Gastroesophageal sphincter (tissue), 4 donors: ENCODE data around the gene GAPDH. TPM values are rescaled to one million over a fixed set of nuclear protein-coding genes. Genes with fewer than 3 reads are reported as not detected.

Source experiments
- ATAC-seq: fragments of 150-250 bp; one replicate; pipeline ENCODE4 v1.9.1; 2016; ENCODE audit warnings: mild to moderate bottlenecking, moderate library complexity
- H3K27ac ChIP-seq, 4 donors: fragments of 200-600 bp; sonication (generic) in 3 of 4; 1 replicate in 3 of 4; 2 replicates in 1 of 4; pipeline ENCODE4 v1.5.1; 2016 to 2019
- H3K27me3 ChIP-seq: fragments of 200-600 bp; sonication (generic); one replicate; pipeline ENCODE4 v1.5.1; 2019
- H3K36me3 ChIP-seq, 2 donors: fragments of 200-600 bp; sonication (generic); one replicate each; pipeline ENCODE4 v1.5.1; 2019; ENCODE audit warnings: control low read depth in 1 of 2
- H3K4me1 ChIP-seq, 3 donors: fragments of 200-600 bp; sonication (generic); 1 replicate in 2 of 3; 2 replicates in 1 of 3; pipeline ENCODE4 v1.5.1; 2016 to 2019; ENCODE audit warnings: control low read depth in 2 of 3
- H3K4me3 ChIP-seq, 2 donors: fragments of 200-600 bp; sonication (generic); one replicate each; pipeline ENCODE4 v1.5.1; 2019; ENCODE audit warnings: mild to moderate bottlenecking in 1 of 2, moderate library complexity in 1 of 2
- H3K9me3 ChIP-seq, 3 donors: fragments of 200-600 bp; sonication (generic); one replicate each; pipeline ENCODE4 v1.5.1; 2017 to 2019; ENCODE audit warnings: control low read depth in 2 of 3
- EP300 ChIP-seq: sonication (generic); formaldehyde crosslinking; IDR thresholded peaks from one replicate; pipeline ENCODE4 v1.6.1; 2017; ENCODE audit warnings: antibody characterized with exemption, mild to moderate bottlenecking
- POLR2A ChIP-seq, 2 donors: fragments of 450-650 bp; IDR thresholded peaks; one replicate each; pipeline ENCODE4 v1.6.1; 2017; ENCODE audit warnings: antibody characterized with exemption in 2 of 2, mild to moderate bottlenecking in 2 of 2, moderate library complexity in 1 of 2
- POLR2AphosphoS5 ChIP-seq: sonication (generic); formaldehyde crosslinking; IDR thresholded peaks from one replicate; pipeline ENCODE4 v1.6.1; 2017; ENCODE audit warnings: antibody characterized with exemption
- WGBS, 2 donors: methylation state at CpG; one replicate each; pipeline ENCODE4 v1.1.5; 2018; ENCODE audit warnings: low coverage in 1 of 2; 5-methylcytosine and 5-hydroxymethylcytosine counted together
- total RNA-seq, 4 donors: library from RNA; depleted of rRNA; stranded (reverse); fragments of >200 nt; gene quantifications; one replicate each; pipeline ENCODE4 v1.1.0, GENCODE V29; 2016
- TF ChIP-seq, protein P1 (sequence below), 4 experiments: fragments of 200-600 bp in 2 of 4; fragments of 450-650 bp in 2 of 4; sonication (generic) in 1 of 4; IDR thresholded peaks; one replicate each; pipeline ENCODE4 v1.5.1; 2017 to 2019; ENCODE audit warnings: antibody characterized with exemption in 4 of 4, mild to moderate bottlenecking in 2 of 4, moderate library complexity in 2 of 4

Gene GAPDH
- total RNA-seq, 4 donors from 2014 or later, result 1,868 to 3,239 (median 2,463) TPM

DNA sequence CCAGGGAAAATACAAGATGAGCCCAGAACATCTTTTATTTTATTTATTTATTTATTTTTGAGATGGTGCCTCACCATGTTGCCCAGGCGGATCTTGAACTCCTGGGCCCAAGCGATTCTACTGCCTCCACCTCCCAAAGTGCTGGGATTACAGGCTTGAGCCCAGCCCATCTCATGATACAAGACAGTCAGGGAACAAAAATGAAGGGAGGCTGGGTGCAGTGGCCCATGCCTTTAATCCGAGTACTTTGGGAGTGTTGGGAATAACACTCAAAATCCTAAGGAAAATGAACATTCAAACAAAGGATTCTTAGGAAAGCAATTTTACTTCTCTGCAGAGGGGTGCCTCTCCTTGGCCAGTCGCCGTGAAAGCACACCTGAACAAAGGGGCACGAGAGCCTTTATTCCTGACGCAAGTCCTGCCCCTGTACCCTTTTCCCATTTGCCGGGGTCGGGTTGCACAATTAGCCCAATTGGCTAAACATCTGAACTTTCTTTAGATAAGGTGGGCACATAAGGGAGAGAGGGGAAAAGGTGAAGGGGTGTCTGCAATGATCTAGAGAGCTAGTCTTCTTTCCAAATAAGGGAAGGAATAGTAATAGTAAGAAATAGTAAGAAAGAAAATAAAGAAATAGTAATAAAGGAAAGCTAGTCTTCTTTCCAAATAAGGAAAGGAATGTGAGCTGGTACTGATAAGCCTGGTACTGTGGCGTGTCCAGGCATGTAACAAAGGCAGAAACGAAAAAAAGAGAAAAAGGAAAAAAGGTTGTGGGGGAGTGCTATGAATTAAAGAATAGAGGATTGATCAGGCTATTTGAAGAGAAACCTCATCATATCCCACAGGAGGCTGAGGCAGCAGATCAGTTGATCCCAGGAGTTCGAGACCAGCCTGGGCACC is 27.0 kb upstream of the GAPDH start:
- peaks cover 0 to 48% of the 10 kb centered on the region in 2 donors for H3K36me3 ChIP-seq
- H3K9me3 ChIP-seq, result no peaks in the 10 kb centered on the region
- no peak for ATAC-seq
- H3K4me1 ChIP-seq, result peaks cover 0 to 8% (median 0%) of the 10 kb centered on the region in 3 donors
- TF ChIP-seq POLR2A (IDR thresholded peaks at IDR 0.05) (no peak), POLR2AphosphoS5 (no peak), EP300 (no peak)
- TF ChIP-seq, protein P1, sequence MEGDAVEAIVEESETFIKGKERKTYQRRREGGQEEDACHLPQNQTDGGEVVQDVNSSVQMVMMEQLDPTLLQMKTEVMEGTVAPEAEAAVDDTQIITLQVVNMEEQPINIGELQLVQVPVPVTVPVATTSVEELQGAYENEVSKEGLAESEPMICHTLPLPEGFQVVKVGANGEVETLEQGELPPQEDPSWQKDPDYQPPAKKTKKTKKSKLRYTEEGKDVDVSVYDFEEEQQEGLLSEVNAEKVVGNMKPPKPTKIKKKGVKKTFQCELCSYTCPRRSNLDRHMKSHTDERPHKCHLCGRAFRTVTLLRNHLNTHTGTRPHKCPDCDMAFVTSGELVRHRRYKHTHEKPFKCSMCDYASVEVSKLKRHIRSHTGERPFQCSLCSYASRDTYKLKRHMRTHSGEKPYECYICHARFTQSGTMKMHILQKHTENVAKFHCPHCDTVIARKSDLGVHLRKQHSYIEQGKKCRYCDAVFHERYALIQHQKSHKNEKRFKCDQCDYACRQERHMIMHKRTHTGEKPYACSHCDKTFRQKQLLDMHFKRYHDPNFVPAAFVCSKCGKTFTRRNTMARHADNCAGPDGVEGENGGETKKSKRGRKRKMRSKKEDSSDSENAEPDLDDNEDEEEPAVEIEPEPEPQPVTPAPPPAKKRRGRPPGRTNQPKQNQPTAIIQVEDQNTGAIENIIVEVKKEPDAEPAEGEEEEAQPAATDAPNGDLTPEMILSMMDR (IDR thresholded peaks at IDR 0.05), result no peak
- 49 to 62% methylated on average over 3 to 12 of the region's 12 CpGs for WGBS, 2 donors
- peak overlapping the region in 1 of 4 donors; percentile 54 for H3K27ac ChIP-seq
- H3K4me3 ChIP-seq, result no peak overlapping the region
- H3K27me3 ChIP-seq, result no peaks in the 10 kb centered on the region

- H3K4me1 ChIP-seq, result peaks cover 0 to 8% (median 0%) of the 10 kb centered on the region in 3 donors
- no peak overlapping the region for H3K4me3 ChIP-seq
- WGBS, 2 donors, result 65 to 75% methylated on average over 4 to 6 of the region's 7 CpGs
- ATAC-seq, result no peak
- peaks cover 0 to 55% of the 10 kb centered on the region in 2 donors for H3K36me3 ChIP-seq
- TF ChIP-seq POLR2A (IDR thresholded peaks at IDR 0.05) (no peak), EP300 (no peak), POLR2AphosphoS5 (no peak)
- TF ChIP-seq, protein P1 (IDR thresholded peaks at IDR 0.05), result no peak
- H3K9me3 ChIP-seq, result no peaks in the 10 kb centered on the region
- no peaks in the 10 kb centered on the region for H3K27me3 ChIP-seq
- H3K27ac ChIP-seq, result peak overlapping the region in 1 of 4 donors; percentile 54
Observed at GRCh38 chr12:6508087-6508486, 26.2 kb upstream of the GAPDH start.

- TF ChIP-seq POLR2AphosphoS5, result no peak
- TF ChIP-seq, protein P1 (IDR thresholded peaks at IDR 0.05), result no peak
- no peak for TF ChIP-seq EP300
- no peak for TF ChIP-seq POLR2A (IDR thresholded peaks at IDR 0.05)
- Histone ChIP-seq H3K36me3 (peaks cover 0 to 97% of the 10 kb centered on the region in 2 donors), H3K4me1 (no peaks in the 10 kb centered on the region), H3K27me3 (no peaks in the 10 kb centered on the region), H3K4me3 (no peak overlapping the region), H3K27ac (no peak overlapping the region), H3K9me3 (no peaks in the 10 kb centered on the region)
- WGBS, 2 donors, result 81 to 90% methylated on average over 3 of the region's 3 CpGs
- ATAC-seq, result no peak
Observed at GRCh38 chr12:6520186-6520585, 14.1 kb upstream of the GAPDH start.

- no peak overlapping the region for H3K4me3 ChIP-seq
- no peaks in the 10 kb centered on the region for H3K9me3 ChIP-seq
- H3K4me1 ChIP-seq, result no peaks in the 10 kb centered on the region
- H3K36me3 ChIP-seq, result peaks cover 0 to 97% of the 10 kb centered on the region in 2 donors
- WGBS, 2 donors, result 40 to 73% methylated on average over 3 to 7 of the region's 10 CpGs
- TF ChIP-seq EP300, result no peak
- no peak for TF ChIP-seq POLR2AphosphoS5
- no peak for TF ChIP-seq POLR2A (IDR thresholded peaks at IDR 0.05)
- TF ChIP-seq, protein P1 (IDR thresholded peaks at IDR 0.05), result no peak
- no peak for ATAC-seq
- H3K27me3 ChIP-seq, result no peaks in the 10 kb centered on the region
- no peak overlapping the region for H3K27ac ChIP-seq
Observed at GRCh38 chr12:6522193-6522592, 12.1 kb upstream of the GAPDH start.

DNA sequence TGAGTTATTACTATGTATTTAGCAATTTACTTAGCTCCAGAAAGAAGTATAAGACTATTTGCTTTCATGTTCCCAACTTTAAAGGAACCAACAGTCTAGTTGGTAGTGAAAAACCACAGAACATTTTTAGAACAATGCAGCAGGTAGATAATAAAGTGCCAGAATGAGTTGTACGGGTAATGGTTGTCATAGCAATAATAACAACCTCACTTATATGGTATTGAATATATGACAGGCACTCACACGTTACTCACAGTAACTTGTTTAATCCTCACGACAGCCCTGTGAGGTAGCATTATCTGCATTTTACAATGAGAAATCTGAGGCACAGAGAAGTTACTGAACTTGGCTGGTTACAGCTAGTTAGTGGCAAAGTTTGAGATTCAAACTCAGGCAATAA is 10.6 kb upstream of the GAPDH start:
- Histone ChIP-seq H3K27me3 (no peaks in the 10 kb centered on the region), H3K36me3 (peaks cover 0 to 100% of the 10 kb centered on the region in 2 donors)

More for the DNA sequence above, 10.6 kb upstream of the GAPDH start:
- no peak overlapping the region for H3K4me3 ChIP-seq
- no peak for ATAC-seq
- WGBS, 2 donors, result 32 to 69% methylated on average over 3 of the region's 3 CpGs
- H3K27ac ChIP-seq, result no peak overlapping the region
- no peaks in the 10 kb centered on the region for H3K4me1 ChIP-seq
- no peaks in the 10 kb centered on the region for H3K9me3 ChIP-seq
- TF ChIP-seq EP300, result no peak
- no peak for TF ChIP-seq POLR2A (IDR thresholded peaks at IDR 0.05)
- TF ChIP-seq POLR2AphosphoS5, result no peak
- TF ChIP-seq, protein P1 (IDR thresholded peaks at IDR 0.05), result no peak
